Measurements from ENCODE around the gene PGAP6. TPM values are rescaled to one million over a fixed set of nuclear protein-coding genes. Genes with fewer than 3 reads are reported as not detected.
"Not testable (repeated sequence)": the region's sequence is repeated elsewhere in the genome, so short reads cannot be mapped to it uniquely, and the experiment has no call there.

Gene PGAP6
- total and polyA plus RNA-seq, 4 donors = 38.0 to 100.0 (median 68.1) TPM

- WGBS, 2 donors = 71 to 85% methylated on average over 10 of the region's 10 CpGs
- no peak for TF ChIP-seq CTCF (IDR thresholded peaks at IDR 0.05; ENCODE audit: control extremely low read depth, extremely low read depth)
- Histone ChIP-seq H3K36me3 (ENCODE audit: control insufficient read depth in 4 of 4, insufficient read depth in 4 of 4, low read length in 4 of 4) (peaks cover 0 to 3% (median 3%) of the 10 kb centered on the region in 4 donors), H3K4me3 (no peak overlapping the region), H3K4me1 (ENCODE audit: control insufficient read depth in 5 of 5, insufficient read depth in 5 of 5, low read length in 5 of 5) (peaks cover 0 to 35% (median 3%) of the 10 kb centered on the region in 5 donors), H3K27ac (ENCODE audit: low read depth in 1 of 2, low read length in 1 of 2) (no peak overlapping the region), H3K27me3 (ENCODE audit: control insufficient read depth in 3 of 3, insufficient read depth in 3 of 3, low read length in 2 of 3) (no peaks in the 10 kb centered on the region), H3K9ac (ENCODE audit: insufficient read depth in 1 of 2, low read length in 2 of 2) (no peak overlapping the region), H3K9me3 (ENCODE audit: control insufficient read depth in 4 of 4, insufficient read depth in 3 of 4, low read length in 3 of 4) (peaks cover 0 to 4% (median 0%) of the 10 kb centered on the region in 4 donors)
- DNase-seq = no peak
- ATAC-seq (ENCODE audit: insufficient read depth, low FRiP score) = no peak
Measured at GRCh38 chr16:337437-337836, 44.3 kb downstream of the PGAP6 start.

- H3K9me3 ChIP-seq (ENCODE audit: control insufficient read depth in 4 of 4, insufficient read depth in 3 of 4, low read length in 3 of 4) = peaks cover 0 to 4% (median 0%) of the 10 kb centered on the region in 4 donors
- H3K36me3 ChIP-seq (ENCODE audit: control insufficient read depth in 4 of 4, insufficient read depth in 4 of 4, low read length in 4 of 4) = peaks cover 0 to 3% (median under 1%) of the 10 kb centered on the region in 4 donors
- no peak for ATAC-seq (ENCODE audit: insufficient read depth, low FRiP score)
- no peak overlapping the region for H3K9ac ChIP-seq (ENCODE audit: insufficient read depth in 1 of 2, low read length in 2 of 2)
- no peaks in the 10 kb centered on the region for H3K27me3 ChIP-seq (ENCODE audit: control insufficient read depth in 3 of 3, insufficient read depth in 3 of 3, low read length in 2 of 3)
- no peak for TF ChIP-seq CTCF (IDR thresholded peaks at IDR 0.05; ENCODE audit: control extremely low read depth, extremely low read depth)
- no peak overlapping the region for H3K4me3 ChIP-seq
- DNase-seq = no peak
- 48 to 75% methylated on average over 11 of the region's 11 CpGs for WGBS, 2 donors
- no peak overlapping the region for H3K27ac ChIP-seq (ENCODE audit: low read depth in 1 of 2, low read length in 1 of 2)
- peaks cover 0 to 33% (median 9%) of the 10 kb centered on the region in 5 donors for H3K4me1 ChIP-seq (ENCODE audit: control insufficient read depth in 5 of 5, insufficient read depth in 5 of 5, low read length in 5 of 5)
Measured at GRCh38 chr16:336269-336668, 45.5 kb downstream of the PGAP6 start.

- WGBS, 2 donors = 81 to 86% methylated on average over 11 of the region's 11 CpGs
- H3K27me3 ChIP-seq (ENCODE audit: control insufficient read depth in 3 of 3, insufficient read depth in 3 of 3, low read length in 2 of 3); H3K27ac ChIP-seq (ENCODE audit: low read depth in 1 of 2, low read length in 1 of 2); H3K9me3 ChIP-seq (ENCODE audit: control insufficient read depth in 4 of 4, insufficient read depth in 3 of 4, low read length in 3 of 4); H3K4me3 ChIP-seq; H3K9ac ChIP-seq (ENCODE audit: insufficient read depth in 1 of 2, low read length in 2 of 2); DNase-seq; H3K36me3 ChIP-seq (ENCODE audit: control insufficient read depth in 4 of 4, insufficient read depth in 4 of 4, low read length in 4 of 4); ATAC-seq (ENCODE audit: insufficient read depth, low FRiP score): not testable (repeated sequence)
- H3K4me1 ChIP-seq (ENCODE audit: control insufficient read depth in 5 of 5, insufficient read depth in 5 of 5, low read length in 5 of 5) = peaks cover 0 to 28% (median 11%) of the 10 kb centered on the region in 5 donors
Measured at GRCh38 chr16:334861-335632, 46.7 kb downstream of the PGAP6 start.

GRCh38 chr16:334164-334832 lies 47.5 kb downstream of the PGAP6 start:
- ATAC-seq (ENCODE audit: insufficient read depth, low FRiP score); H3K27me3 ChIP-seq (ENCODE audit: control insufficient read depth in 3 of 3, insufficient read depth in 3 of 3, low read length in 2 of 3); H3K4me3 ChIP-seq; H3K9ac ChIP-seq (ENCODE audit: insufficient read depth in 1 of 2, low read length in 2 of 2); H3K36me3 ChIP-seq (ENCODE audit: control insufficient read depth in 4 of 4, insufficient read depth in 4 of 4, low read length in 4 of 4); DNase-seq; H3K9me3 ChIP-seq (ENCODE audit: control insufficient read depth in 4 of 4, insufficient read depth in 3 of 4, low read length in 3 of 4); H3K27ac ChIP-seq (ENCODE audit: low read depth in 1 of 2, low read length in 1 of 2): not testable (repeated sequence)
- 97 to 98% methylated on average over 5 of the region's 5 CpGs for whole genome bisulfite sequencing, 2 donors
- peaks cover 0 to 22% (median 12%) of the 10 kb centered on the region in 5 donors for H3K4me1 ChIP-seq (ENCODE audit: control insufficient read depth in 5 of 5, insufficient read depth in 5 of 5, low read length in 5 of 5)

Data from lung (tissue), 12 donors.